ENCODE measurements around the gene ZYG11A. TPM values are rescaled to one million over a fixed set of nuclear protein-coding genes. Genes with fewer than 3 reads are reported as not detected.

The ZYG11A gene
- total RNA-seq, 5 donors from 2014 or later (not counting 1 experiment from before 2014, with no cell fraction given) = 0.09 to 0.15 (median 0.09) TPM

DNA sequence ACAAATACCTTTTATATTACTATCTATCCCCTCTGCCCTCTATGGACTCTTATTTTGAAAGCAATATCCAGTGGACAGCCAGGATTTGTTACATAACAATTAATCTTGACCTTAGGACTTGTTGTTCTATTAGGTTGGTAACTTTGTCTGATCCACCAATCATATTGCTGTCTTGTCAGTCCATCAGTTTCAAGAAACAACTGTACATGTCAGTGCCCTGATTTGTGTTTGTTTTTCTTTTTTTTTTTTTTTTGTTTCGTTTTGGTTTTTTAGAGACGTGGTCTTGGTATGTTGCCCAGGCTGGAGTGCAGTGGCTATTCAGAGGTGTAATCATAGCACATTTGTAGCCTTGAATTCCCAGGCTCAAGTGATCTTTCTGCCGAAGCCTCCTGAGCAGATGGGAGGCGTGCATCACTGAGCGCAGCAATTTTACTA lies 83.0 kb downstream of the ZYG11A start:
- ChIA-PET CTCF (interaction anchor here in 1 of 2 donors (0.6 kb wide), 1 partner anchor 17 kb away, joined by 6 read pairs; no protein-coding TSS in a partner anchor), POLR2A (interaction anchor here in 1 of 2 donors (1.1 kb wide), 1 partner anchor 22 kb away, joined by 17 read pairs; no protein-coding TSS in a partner anchor)
- H3K4me3 ChIP-seq (ENCODE audit: control insufficient read depth in 1 of 2, extremely low read depth in 1 of 2, low read length in 1 of 2) = no peak overlapping the region
- no peaks in the 10 kb centered on the region for H3K9me3 ChIP-seq
- ATAC-seq (replicated peaks in 1 of 4) (no peak), DNase-seq (no peak)
- H3K27ac Mint-ChIP-seq = no peak overlapping the region
- no peaks in the 10 kb centered on the region for H3K27me3 ChIP-seq (replicated peaks in 1 of 2; ENCODE audit: control insufficient read depth in 2 of 2, extremely low read depth in 1 of 2, insufficient read depth in 2 of 2, low read length in 1 of 2)
- 40% methylated on average over 1 of the region's 5 CpGs for WGBS (ENCODE audit: insufficient coverage)
- peaks cover 3 to 38% of the 10 kb centered on the region in 2 experiments for H3K4me1 ChIP-seq (ENCODE audit: control insufficient read depth in 1 of 2, extremely low read depth in 1 of 2, insufficient read depth in 2 of 2, low read length in 2 of 2)
- H3K9me3 Mint-ChIP-seq = no peaks in the 10 kb centered on the region
- H3K36me3 Mint-ChIP-seq = no peaks in the 10 kb centered on the region
- no peaks in the 10 kb centered on the region for H3K36me3 ChIP-seq (ENCODE audit: control insufficient read depth in 2 of 2, extremely low read depth in 1 of 2, insufficient read depth in 1 of 2, low read length in 1 of 2)
- H3K4me1 Mint-ChIP-seq = peaks cover 34 to 35% (median 35%) of the 10 kb centered on the region in 3 donors
- no peak overlapping the region for H3K27ac ChIP-seq (ENCODE audit: low read length)
- peaks cover 0 to 2% of the 10 kb centered on the region in 2 donors for H3K27me3 Mint-ChIP-seq
- H3K4me3 Mint-ChIP-seq = peak overlapping the region in 2 of 3 donors; percentile 84 to 96

DNA sequence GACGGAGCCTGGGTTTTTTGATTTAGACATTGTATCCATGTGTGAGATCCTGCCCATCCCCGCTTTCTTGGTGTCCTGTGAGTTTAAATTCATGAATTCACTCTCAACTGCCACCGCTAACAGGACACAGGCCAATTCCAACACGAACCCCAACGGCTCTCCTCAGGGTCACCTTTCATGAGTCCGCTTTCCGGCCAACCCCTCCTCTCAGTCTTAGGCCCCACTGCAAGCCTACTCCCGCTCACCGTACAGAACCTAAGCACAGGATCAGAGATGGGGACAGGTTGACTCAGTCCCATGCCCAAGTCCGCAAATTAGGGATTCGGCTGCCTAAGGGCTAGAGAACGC lies 84.3 kb downstream of the ZYG11A start:
- ATAC-seq (replicated peaks in 1 of 4) = no peak
- Mint-ChIP-seq H3K4me1 (peaks cover 28% of the 10 kb centered on the region in 3 donors), H3K27ac (peak overlapping the region in 1 of 2 donors; percentile 61), H3K27me3 (peaks cover 0 to 2% of the 10 kb centered on the region in 2 donors), H3K9me3 (no peaks in the 10 kb centered on the region), H3K4me3 (peak overlapping the region; percentile 84 to 96 (median 85)), H3K36me3 (no peaks in the 10 kb centered on the region)
- Histone ChIP-seq H3K27me3 (replicated peaks in 1 of 2; ENCODE audit: control insufficient read depth in 2 of 2, extremely low read depth in 1 of 2, insufficient read depth in 2 of 2, low read length in 1 of 2) (no peaks in the 10 kb centered on the region), H3K36me3 (ENCODE audit: control insufficient read depth in 2 of 2, extremely low read depth in 1 of 2, insufficient read depth in 1 of 2, low read length in 1 of 2) (no peaks in the 10 kb centered on the region), H3K4me3 (ENCODE audit: control insufficient read depth in 1 of 2, extremely low read depth in 1 of 2, low read length in 1 of 2) (peak overlapping the region; percentile 65 to 80), H3K27ac (ENCODE audit: low read length) (no peak overlapping the region), H3K9me3 (no peaks in the 10 kb centered on the region), H3K4me1 (ENCODE audit: control insufficient read depth in 1 of 2, extremely low read depth in 1 of 2, insufficient read depth in 2 of 2, low read length in 2 of 2) (peaks cover 3 to 26% of the 10 kb centered on the region in 2 experiments)
- 15% methylated on average over 9 of the region's 12 CpGs for WGBS (ENCODE audit: insufficient coverage)
- no peak for DNase-seq
- CTCF ChIA-PET = interaction anchor here (0.6 to 0.7 kb wide), 2 partner anchors 260 to 691 kb away, joined by 4 to 6 read pairs; no protein-coding TSS in a partner anchor
- POLR2A ChIA-PET = interaction anchor here (0.6 kb wide), 2 partner anchors 13 to 24 kb away, joined by 5 to 6 read pairs; no protein-coding TSS in a partner anchor

DNA sequence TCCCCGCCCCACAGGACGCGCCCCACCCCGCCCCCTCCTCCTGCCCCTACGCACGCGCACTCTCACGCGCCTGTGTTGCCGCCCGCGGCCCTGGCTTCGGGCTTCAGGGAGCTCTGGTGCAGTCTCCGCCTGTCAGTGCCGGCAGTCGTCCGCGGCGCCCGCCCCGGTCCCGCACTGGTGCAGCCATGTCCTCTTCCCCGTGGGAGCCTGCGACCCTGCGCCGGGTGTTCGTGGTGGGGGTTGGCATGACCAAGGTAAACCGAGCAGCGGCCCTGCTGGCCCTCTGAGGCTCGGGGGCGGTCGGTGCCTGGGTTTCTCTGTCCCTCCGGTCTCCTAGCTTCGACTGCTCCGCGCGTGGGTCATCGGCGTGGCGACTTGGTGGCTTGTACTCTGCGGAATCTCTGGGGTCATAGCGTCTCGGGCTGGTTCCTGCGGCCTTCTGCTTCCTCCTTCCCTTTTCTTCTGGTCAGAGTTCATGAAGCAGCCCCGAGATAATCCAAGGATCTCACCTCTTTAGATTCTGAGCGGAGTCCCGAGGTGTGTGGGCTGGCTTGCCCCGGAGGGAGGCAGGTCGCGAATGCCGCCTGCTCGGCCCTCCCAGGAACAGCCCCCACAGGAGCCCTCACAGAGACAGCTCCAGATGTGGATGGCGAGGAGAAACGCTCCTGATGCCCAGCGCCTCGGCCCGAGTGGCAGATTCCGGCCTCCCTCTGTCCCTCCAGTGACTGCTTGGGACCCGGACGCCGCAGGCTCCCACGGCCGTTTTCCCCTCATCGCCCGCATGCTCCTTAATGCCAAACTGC lies 84.9 kb downstream of the ZYG11A start, which contains the start of gene SCP2:
TSS of gene SCP2 (plus strand) at position 65 of the 803 bp plus-strand sequence. CDS start at position 186, 121 bp downstream.
- Histone ChIP-seq H3K27ac (ENCODE audit: low read length) (no peak within 1 kb of the TSS), H3K4me3 (ENCODE audit: control insufficient read depth in 1 of 2, extremely low read depth in 1 of 2, low read length in 1 of 2) (peak within 1 kb of the TSS; percentile 65 to 81), H3K4me1 (ENCODE audit: control insufficient read depth in 1 of 2, extremely low read depth in 1 of 2, insufficient read depth in 2 of 2, low read length in 2 of 2) (peaks cover 3 to 21% of the 10 kb centered on the region in 2 experiments), H3K36me3 (ENCODE audit: control insufficient read depth in 2 of 2, extremely low read depth in 1 of 2, insufficient read depth in 1 of 2, low read length in 1 of 2) (no peaks in the 10 kb centered on the region), H3K9me3 (no peaks in the 10 kb centered on the region), H3K27me3 (replicated peaks in 1 of 2; ENCODE audit: control insufficient read depth in 2 of 2, extremely low read depth in 1 of 2, insufficient read depth in 2 of 2, low read length in 1 of 2) (no peaks in the 10 kb centered on the region)
- CTCF ChIA-PET = interaction anchor here (0.6 to 0.7 kb wide), 2 partner anchors 259 to 692 kb away, joined by 4 to 6 read pairs; no protein-coding TSS in a partner anchor
- H3K36me3 Mint-ChIP-seq = no peaks in the 10 kb centered on the region
- peaks cover 0 to 2% of the 10 kb centered on the region in 2 donors for H3K27me3 Mint-ChIP-seq
- peak within 1 kb of the TSS; percentile 45 to 61 for H3K27ac Mint-ChIP-seq
- H3K9me3 Mint-ChIP-seq = no peaks in the 10 kb centered on the region
- WGBS (ENCODE audit: insufficient coverage) = 2% methylated on average over 60 of the region's 65 CpGs
- POLR2A ChIA-PET = interaction anchor here (0.6 kb wide), 2 partner anchors 13 to 24 kb away, joined by 5 to 6 read pairs; no protein-coding TSS in a partner anchor
- peak within 1 kb of the TSS; percentile 84 to 96 (median 85) for H3K4me3 Mint-ChIP-seq
- DNase-seq (peak; percentile 57 to 85 (median 74)), ATAC-seq (replicated peaks in 1 of 4) (peak; percentile 93 to 97 (median 96))
- H3K4me1 Mint-ChIP-seq = peaks cover 27% of the 10 kb centered on the region in 3 donors

DNA sequence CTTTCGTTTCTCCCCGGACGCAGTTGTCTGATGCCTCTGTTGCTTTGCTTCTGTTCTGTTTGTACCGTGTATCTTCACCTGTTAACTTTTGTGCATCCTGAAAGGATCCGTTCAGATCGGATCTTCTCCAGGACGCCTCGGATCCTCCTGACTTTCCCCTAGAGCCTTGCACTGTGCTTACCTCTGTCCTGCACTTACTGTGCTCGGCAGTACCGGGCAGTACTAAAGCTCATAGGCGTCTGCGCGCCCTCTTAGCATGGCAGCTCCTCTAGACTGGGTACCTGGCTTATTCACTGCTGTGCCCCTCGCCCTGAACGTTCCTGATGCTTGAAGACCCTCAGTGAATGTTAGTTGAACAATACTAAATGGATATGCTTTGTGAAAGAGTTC lies 85.5 kb downstream of the ZYG11A start:
- H3K9me3 Mint-ChIP-seq = no peaks in the 10 kb centered on the region
- Histone ChIP-seq H3K36me3 (ENCODE audit: control insufficient read depth in 2 of 2, extremely low read depth in 1 of 2, insufficient read depth in 1 of 2, low read length in 1 of 2) (no peaks in the 10 kb centered on the region), H3K4me1 (ENCODE audit: control insufficient read depth in 1 of 2, extremely low read depth in 1 of 2, insufficient read depth in 2 of 2, low read length in 2 of 2) (peaks cover 3 to 21% of the 10 kb centered on the region in 2 experiments), H3K9me3 (no peaks in the 10 kb centered on the region), H3K27me3 (replicated peaks in 1 of 2; ENCODE audit: control insufficient read depth in 2 of 2, extremely low read depth in 1 of 2, insufficient read depth in 2 of 2, low read length in 1 of 2) (no peaks in the 10 kb centered on the region), H3K4me3 (ENCODE audit: control insufficient read depth in 1 of 2, extremely low read depth in 1 of 2, low read length in 1 of 2) (peak overlapping the region; percentile 65 to 81), H3K27ac (ENCODE audit: low read length) (no peak overlapping the region)
- peak overlapping the region; percentile 84 to 96 (median 85) for H3K4me3 Mint-ChIP-seq
- no peaks in the 10 kb centered on the region for H3K36me3 Mint-ChIP-seq
- POLR2A ChIA-PET = no interaction called here
- WGBS (ENCODE audit: insufficient coverage) = 49% methylated on average over 14 of the region's 15 CpGs
- peaks cover 23 to 27% (median 24%) of the 10 kb centered on the region in 3 donors for H3K4me1 Mint-ChIP-seq
- H3K27ac Mint-ChIP-seq = peak overlapping the region; percentile 13 to 56
- CTCF ChIA-PET = no interaction called here
- ATAC-seq (replicated peaks in 1 of 4) (peak in 1 of 4 experiments; percentile 6), DNase-seq (peak in 1 of 35 experiments; percentile 29)
- peaks cover 0 to 2% of the 10 kb centered on the region in 2 donors for H3K27me3 Mint-ChIP-seq

DNA sequence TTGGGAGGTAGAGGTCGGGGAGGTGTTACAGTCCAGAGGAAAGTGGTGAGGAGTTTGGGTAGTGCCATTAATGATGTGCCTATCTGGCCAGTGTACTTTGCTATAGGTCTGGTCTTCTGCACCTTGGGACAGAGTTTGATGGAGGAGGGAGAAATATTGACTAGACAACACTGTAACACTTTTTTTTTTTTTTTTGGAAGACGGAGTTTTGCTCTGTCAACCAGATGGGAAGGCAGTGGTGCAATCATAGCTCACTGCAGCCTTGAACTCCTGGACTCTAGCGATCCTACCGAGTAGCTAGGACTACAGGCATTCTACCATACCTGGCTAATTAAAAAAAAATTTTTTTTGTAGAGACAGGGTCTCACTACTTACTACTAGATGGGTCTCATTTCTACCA lies 86.5 kb downstream of the ZYG11A start:
- Mint-ChIP-seq H3K36me3 (no peaks in the 10 kb centered on the region), H3K4me3 (peak overlapping the region in 1 of 3 donors; percentile 0), H3K9me3 (no peaks in the 10 kb centered on the region), H3K27me3 (peaks cover 0 to 2% of the 10 kb centered on the region in 2 donors), H3K27ac (no peak overlapping the region), H3K4me1 (peaks cover 21 to 27% (median 24%) of the 10 kb centered on the region in 3 donors)
- no peaks in the 10 kb centered on the region for H3K27me3 ChIP-seq (replicated peaks in 1 of 2; ENCODE audit: control insufficient read depth in 2 of 2, extremely low read depth in 1 of 2, insufficient read depth in 2 of 2, low read length in 1 of 2)
- ATAC-seq (replicated peaks in 1 of 4) = no peak
- ChIA-PET CTCF (interaction anchor here in 1 of 2 donors (0.6 kb wide), 1 partner anchor 257 kb away, joined by 6 read pairs; no protein-coding TSS in a partner anchor), POLR2A (interaction anchor here in 1 of 2 donors (0.6 kb wide), 1 partner anchor 891 kb away, joined by 5 read pairs; no protein-coding TSS in a partner anchor)
- peaks cover 3 to 21% of the 10 kb centered on the region in 2 experiments for H3K4me1 ChIP-seq (ENCODE audit: control insufficient read depth in 1 of 2, extremely low read depth in 1 of 2, insufficient read depth in 2 of 2, low read length in 2 of 2)
- no peaks in the 10 kb centered on the region for H3K36me3 ChIP-seq (ENCODE audit: control insufficient read depth in 2 of 2, extremely low read depth in 1 of 2, insufficient read depth in 1 of 2, low read length in 1 of 2)
- no peak for DNase-seq
- no peak overlapping the region for H3K4me3 ChIP-seq (ENCODE audit: control insufficient read depth in 1 of 2, extremely low read depth in 1 of 2, low read length in 1 of 2)
- WGBS (ENCODE audit: insufficient coverage) = 100% methylated on average over 1 of the region's 4 CpGs
- H3K9me3 ChIP-seq = no peaks in the 10 kb centered on the region
- no peak overlapping the region for H3K27ac ChIP-seq (ENCODE audit: low read length)

DNA sequence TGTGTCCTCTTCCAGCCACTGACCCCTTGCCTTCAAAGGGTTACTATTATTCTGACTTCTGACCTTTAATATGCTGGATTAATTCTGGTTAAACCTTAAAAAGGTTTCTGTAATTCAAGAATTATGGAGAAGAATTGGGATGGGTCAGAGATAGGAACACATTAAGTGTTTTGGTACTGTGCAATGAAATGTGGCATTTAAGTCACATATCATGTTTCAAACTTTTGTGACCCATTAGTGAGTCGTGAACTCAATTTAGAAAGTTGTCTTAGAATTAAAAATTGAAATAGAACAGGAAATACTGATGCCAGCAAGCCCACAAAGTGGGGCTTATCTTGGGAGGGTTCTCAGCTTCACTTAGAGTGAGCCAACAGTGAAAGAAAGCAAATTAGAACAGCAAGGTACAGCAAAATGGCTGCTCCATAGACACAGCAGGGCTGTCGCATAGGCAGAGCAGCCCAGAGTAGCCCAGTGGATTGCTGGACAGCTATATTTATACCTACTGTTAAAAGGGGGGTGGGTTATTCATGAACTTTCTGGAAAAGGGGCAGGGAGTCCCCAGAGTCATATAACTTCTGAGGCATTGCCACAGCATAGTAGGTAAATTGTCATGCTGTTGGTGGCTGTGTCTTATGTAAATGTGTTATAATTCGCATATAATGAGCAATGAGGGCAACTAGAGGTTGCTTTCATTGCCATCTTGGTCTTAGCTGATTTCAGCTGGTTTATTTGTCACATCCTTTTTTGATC lies 95.0 kb downstream of the ZYG11A start:
- no peaks in the 10 kb centered on the region for H3K27me3 Mint-ChIP-seq
- Histone ChIP-seq H3K36me3 (ENCODE audit: control insufficient read depth in 2 of 2, extremely low read depth in 1 of 2, insufficient read depth in 1 of 2, low read length in 1 of 2) (no peaks in the 10 kb centered on the region), H3K4me1 (ENCODE audit: control insufficient read depth in 1 of 2, extremely low read depth in 1 of 2, insufficient read depth in 2 of 2, low read length in 2 of 2) (no peaks in the 10 kb centered on the region), H3K9me3 (no peaks in the 10 kb centered on the region), H3K4me3 (ENCODE audit: control insufficient read depth in 1 of 2, extremely low read depth in 1 of 2, low read length in 1 of 2) (no peak overlapping the region), H3K27ac (ENCODE audit: low read length) (no peak overlapping the region), H3K27me3 (replicated peaks in 1 of 2; ENCODE audit: control insufficient read depth in 2 of 2, extremely low read depth in 1 of 2, insufficient read depth in 2 of 2, low read length in 1 of 2) (no peaks in the 10 kb centered on the region)
- peaks cover 7% of the 10 kb centered on the region for H3K36me3 Mint-ChIP-seq
- H3K27ac Mint-ChIP-seq = no peak overlapping the region
- H3K4me1 Mint-ChIP-seq = peaks cover 2 to 12% (median 5%) of the 10 kb centered on the region in 3 donors
- no peak for DNase-seq
- ChIA-PET POLR2A (no interaction called here), CTCF (no interaction called here)
- ATAC-seq (replicated peaks in 1 of 4) = no peak
- no peaks in the 10 kb centered on the region for H3K9me3 Mint-ChIP-seq
- WGBS (ENCODE audit: insufficient coverage) = 86% methylated on average over 2 of the region's 3 CpGs
- no peak overlapping the region for H3K4me3 Mint-ChIP-seq
